GM18526 (cell line): ENCODE results near the gene DSCAM.

Source experiments
- POLR2A ChIP-seq: IDR thresholded peaks from 3 replicates; pipeline ENCODE4 v1.6.1; 2011; ENCODE audit not compliant: insufficient read length; ENCODE audit errors: extremely low read depth

The DSCAM gene

DNA sequence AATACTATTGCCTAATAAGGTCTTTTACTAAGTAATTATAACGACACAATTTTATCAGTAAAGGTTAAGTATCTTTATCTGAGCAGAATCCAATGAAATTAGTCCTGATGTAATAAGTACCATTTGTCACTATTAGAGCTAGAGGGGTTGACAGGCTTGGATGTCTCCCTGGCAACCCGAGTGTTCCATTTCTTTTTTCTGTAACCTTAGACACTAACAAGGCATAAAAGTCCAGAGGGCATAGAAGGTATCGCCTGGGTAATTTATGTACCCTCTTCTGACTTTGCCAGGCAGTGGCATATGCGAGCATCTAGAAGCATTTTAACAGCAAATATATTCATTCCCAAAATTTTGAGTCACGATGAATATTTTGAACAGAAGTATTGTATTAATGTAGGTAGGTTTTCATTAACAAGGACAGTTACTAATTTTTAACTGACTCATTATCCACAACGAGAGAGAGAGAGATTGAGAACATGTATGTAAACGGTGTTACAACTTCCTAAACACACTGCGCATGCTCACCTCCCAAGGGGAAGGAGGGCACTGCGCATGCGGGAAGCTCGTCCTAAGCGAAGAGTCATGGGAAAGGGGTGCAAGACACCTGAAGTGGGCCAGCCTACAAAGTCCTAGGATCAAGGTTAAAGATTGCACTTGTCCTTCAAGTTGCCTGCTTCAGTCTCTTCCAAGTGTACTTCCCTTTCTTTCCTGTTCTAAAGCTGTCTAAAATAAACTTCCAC lies 423.9 kb downstream of the DSCAM start:
- no peak for TF ChIP-seq POLR2A

DNA sequence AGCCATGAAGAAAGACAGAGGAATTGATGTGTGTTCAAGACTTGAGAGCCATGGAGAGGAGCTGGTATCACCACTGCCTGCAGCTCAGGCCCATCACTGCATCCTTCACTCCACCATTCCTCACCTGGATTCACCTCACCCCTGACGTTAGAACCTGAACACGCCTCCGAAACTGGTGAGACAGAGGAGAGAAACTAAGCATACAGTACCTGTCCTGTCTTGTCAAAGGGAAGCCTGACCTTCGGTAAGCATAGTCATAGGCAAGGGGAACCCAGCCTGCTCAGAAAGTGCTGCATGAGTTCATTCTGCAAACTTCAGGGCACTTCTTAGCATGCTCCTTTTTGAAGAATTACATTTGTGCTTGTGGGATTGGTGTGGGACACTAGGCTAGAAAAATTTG lies 425.8 kb downstream of the DSCAM start:
- TF ChIP-seq POLR2A, result no peak

DNA sequence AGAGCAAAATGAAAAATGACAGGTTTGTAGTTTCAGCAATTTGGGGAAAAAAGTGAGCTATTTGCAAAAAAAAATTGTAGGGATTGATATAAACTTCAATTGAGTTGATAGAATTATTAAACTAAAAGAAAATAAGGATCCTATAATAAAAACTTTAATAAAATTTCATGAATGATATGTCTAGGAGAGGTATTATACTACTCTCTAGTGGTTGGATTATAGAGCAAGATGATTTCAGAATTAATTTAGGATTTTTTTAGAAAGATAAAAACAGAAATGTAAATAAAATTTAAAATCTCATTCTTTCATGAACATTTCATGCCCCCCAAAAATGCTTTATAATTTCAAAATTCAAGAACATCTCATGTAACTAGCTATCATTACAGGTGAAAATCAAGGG lies 430.4 kb downstream of the DSCAM start:
- TF ChIP-seq POLR2A, result no peak

GRCh38 chr21:40408561-40408960 lies 438.4 kb downstream of the DSCAM start:
- no peak for TF ChIP-seq POLR2A

- no peak for TF ChIP-seq POLR2A
Observed at GRCh38 chr21:40404396-40404800, 442.6 kb downstream of the DSCAM start.

DNA sequence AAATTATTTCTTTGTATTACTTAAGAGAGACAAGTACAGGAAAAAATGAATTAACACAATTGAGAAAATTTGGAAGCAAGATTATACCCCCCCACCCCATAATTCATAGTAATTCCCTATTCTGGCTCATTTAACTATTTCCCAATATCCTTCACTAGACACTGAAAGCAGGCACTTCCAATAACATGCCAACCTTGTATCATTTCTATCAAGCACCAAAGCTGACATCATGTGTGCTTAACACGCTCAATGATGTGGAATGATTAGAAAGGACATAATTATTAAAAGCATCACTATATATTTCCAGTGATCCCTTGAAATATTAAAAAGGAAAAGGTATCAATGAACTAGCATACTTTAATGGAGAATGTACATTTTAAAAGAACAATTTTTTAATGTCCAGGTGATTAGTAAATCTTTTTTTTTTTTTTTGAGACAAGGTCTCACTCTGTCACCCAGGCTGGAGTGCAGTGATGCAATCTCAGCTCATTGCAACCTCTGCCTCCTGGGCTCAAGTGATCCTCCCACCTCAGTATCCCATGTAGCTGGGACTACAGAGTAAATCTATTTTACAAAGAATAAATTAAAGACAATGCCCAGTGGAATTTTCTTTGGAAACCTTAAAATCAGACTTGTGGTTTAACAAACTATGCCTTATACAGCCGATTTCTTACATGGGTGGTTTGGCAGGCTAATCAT lies 443.9 kb downstream of the DSCAM start:
- TF ChIP-seq POLR2A, result no peak

DNA sequence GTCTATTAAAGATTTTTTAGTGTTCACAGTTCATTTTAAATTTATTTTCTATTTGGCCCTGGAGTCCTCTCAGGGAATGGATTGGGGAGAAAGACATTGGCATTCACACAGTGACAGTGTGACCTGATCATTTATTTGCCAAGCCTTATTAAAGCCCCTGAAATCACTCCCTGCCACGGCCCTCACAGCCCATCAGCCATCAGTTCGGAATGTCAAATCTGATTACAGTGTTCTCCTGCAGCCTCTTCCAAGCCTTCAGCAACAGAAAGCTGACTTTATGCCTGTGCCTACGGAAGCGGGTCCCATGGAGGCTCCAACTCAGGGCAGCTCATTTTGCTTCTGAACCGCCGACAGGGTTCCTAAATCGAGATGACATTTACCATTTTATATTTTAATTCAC lies 451.2 kb downstream of the DSCAM start:
- TF ChIP-seq POLR2A, result no peak

- TF ChIP-seq POLR2A, result no peak
Observed at GRCh38 chr21:40393066-40393465, 453.9 kb downstream of the DSCAM start.

- no peak for TF ChIP-seq POLR2A
Observed at GRCh38 chr21:40388046-40388445, 458.9 kb downstream of the DSCAM start.

GRCh38 chr21:40386981-40387747 lies 459.8 kb downstream of the DSCAM start:
- TF ChIP-seq POLR2A, result no peak

DNA sequence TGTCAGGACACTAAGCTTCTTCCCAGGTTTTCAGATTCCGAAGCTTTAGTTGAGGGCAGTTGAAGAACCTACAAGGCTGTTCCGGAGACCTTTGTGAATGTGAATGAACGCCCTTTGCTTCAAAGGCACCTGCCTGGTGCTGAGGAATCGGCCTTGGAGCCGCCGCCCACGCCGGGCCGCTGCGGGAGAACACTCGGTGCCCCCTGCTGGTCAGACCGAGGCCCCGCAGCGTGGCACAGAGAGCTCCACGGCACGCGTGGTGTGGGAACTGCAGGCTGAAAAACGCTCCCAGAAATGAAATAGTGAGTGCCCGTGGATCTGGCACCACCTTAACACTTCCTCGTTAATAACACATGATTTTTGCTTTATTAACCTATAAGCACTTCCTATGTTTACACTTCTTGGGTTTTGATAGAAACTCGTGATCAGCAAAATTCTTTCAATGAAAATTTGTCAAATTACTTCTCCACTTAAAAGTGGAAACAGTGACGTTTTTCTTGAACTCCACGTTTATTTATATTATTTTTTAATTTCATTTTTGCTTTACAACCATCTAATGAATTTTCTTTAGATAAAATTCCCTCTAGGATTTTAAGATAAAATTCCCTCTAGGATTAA lies 460.6 kb downstream of the DSCAM start:
- no peak for TF ChIP-seq POLR2A

- no peak for TF ChIP-seq POLR2A
Observed at GRCh38 chr21:40385883-40386282, 461.1 kb downstream of the DSCAM start.

GRCh38 chr21:40383951-40384350 lies 463.0 kb downstream of the DSCAM start:
- TF ChIP-seq POLR2A, result no peak

DNA sequence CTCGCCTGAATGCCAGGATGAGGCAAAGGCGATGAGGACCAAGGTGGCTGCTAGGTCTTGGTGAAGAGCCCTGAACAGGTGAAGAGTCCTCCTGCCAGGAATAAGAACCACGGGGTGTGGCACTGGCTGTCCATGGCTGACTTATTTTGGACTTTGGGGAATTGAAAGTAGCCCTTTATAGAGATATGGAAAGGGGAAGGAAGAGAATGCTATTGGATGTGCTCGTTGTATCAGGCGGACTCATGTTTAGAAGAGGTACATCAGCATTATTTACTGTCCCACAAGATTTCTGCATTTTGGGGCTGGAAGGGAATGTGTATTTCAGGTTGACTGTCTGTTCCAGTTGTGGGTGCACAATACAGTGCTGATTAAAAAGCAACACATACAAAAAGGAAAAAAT lies 465.8 kb downstream of the DSCAM start:
- no peak for TF ChIP-seq POLR2A
